ENCODE measurements around the gene SERPINA1.

SERPINA1 gene

GRCh38 chr14:94398182-94398479 lies 9.7 kb upstream of the SERPINA1 start:
- in situ Hi-C loops (cut with HindIII; ENCODE audit: low sequenced_read_pairs), result no loop called here

GRCh38 chr14:94397289-94398181 lies 9.1 kb upstream of the SERPINA1 start:
- in situ Hi-C loops (cut with HindIII; ENCODE audit: low sequenced_read_pairs), result no loop called here

- in situ Hi-C loops (cut with HindIII; ENCODE audit: low sequenced_read_pairs), result no loop called here
Measured at GRCh38 chr14:94396628-94397225, 8.3 kb upstream of the SERPINA1 start.

GRCh38 chr14:94395888-94396574 lies 7.6 kb upstream of the SERPINA1 start:
- in situ Hi-C loops (cut with HindIII; ENCODE audit: low sequenced_read_pairs), result no loop called here

- in situ Hi-C loops (cut with HindIII; ENCODE audit: low sequenced_read_pairs), result no loop called here
Measured at GRCh38 chr14:94395282-94395887, 7.0 kb upstream of the SERPINA1 start.

GRCh38 chr14:94394581-94395207 lies 6.3 kb upstream of the SERPINA1 start:
- in situ Hi-C loops (cut with HindIII; ENCODE audit: low sequenced_read_pairs), result no loop called here

- in situ Hi-C loops (cut with HindIII; ENCODE audit: low sequenced_read_pairs), result no loop called here
Measured at GRCh38 chr14:94394025-94394493, 5.7 kb upstream of the SERPINA1 start.

- in situ Hi-C loops (cut with HindIII; ENCODE audit: low sequenced_read_pairs), result no loop called here
Measured at GRCh38 chr14:94393474-94393873, 5.1 kb upstream of the SERPINA1 start.

GRCh38 chr14:94392510-94392935 lies 4.1 kb upstream of the SERPINA1 start:
- in situ Hi-C loops (cut with HindIII; ENCODE audit: low sequenced_read_pairs), result no loop called here

GRCh38 chr14:94391281-94391975 lies 3.0 kb upstream of the SERPINA1 start:
- in situ Hi-C loops (cut with HindIII; ENCODE audit: low sequenced_read_pairs), result no loop called here

GRCh38 chr14:94390372-94391086 lies 2.1 kb upstream of the SERPINA1 start:
- in situ Hi-C loops (cut with HindIII; ENCODE audit: low sequenced_read_pairs), result no loop called here

- in situ Hi-C loops (cut with HindIII; ENCODE audit: low sequenced_read_pairs), result no loop called here
Measured at GRCh38 chr14:94389731-94390371, 1.4 kb upstream of the SERPINA1 start.

GRCh38 chr14:94389104-94389469 lies 685 bp upstream of the SERPINA1 start:
- in situ Hi-C loops (cut with HindIII; ENCODE audit: low sequenced_read_pairs), result no loop called here

- in situ Hi-C loops (cut with HindIII; ENCODE audit: low sequenced_read_pairs), result no loop called here
Measured at GRCh38 chr14:94388027-94388383, 397 bp downstream of the SERPINA1 start.

GRCh38 chr14:94387051-94388026 lies 1.1 kb downstream of the SERPINA1 start:
- in situ Hi-C loops (cut with HindIII; ENCODE audit: low sequenced_read_pairs), result no loop called here

GRCh38 chr14:94386085-94387031 lies 2.0 kb downstream of the SERPINA1 start:
- in situ Hi-C loops (cut with HindIII; ENCODE audit: low sequenced_read_pairs), result no loop called here

- in situ Hi-C loops (cut with HindIII; ENCODE audit: low sequenced_read_pairs), result no loop called here
Measured at GRCh38 chr14:94385553-94386057, 2.8 kb downstream of the SERPINA1 start.
